Astrocyte (in vitro differentiated cells and primary cell): ENCODE results near the gene SEH1L.

Experiments
- EZH2 ChIP-seq: IDR thresholded peaks from 2 replicates; pipeline ENCODE4 v1.6.1; 2012; ENCODE audit warnings: mild to moderate bottlenecking, low read length, inconsistent platforms; ENCODE audit not compliant: insufficient read depth
- TF ChIP-seq, protein P1 (sequence below): IDR thresholded peaks from 2 replicates; pipeline ENCODE4 v1.5.1; 2011; ENCODE audit warnings: low read depth, mild to moderate bottlenecking, inconsistent platforms, low read length, moderate library complexity; ENCODE audit not compliant: insufficient read depth

DNA sequence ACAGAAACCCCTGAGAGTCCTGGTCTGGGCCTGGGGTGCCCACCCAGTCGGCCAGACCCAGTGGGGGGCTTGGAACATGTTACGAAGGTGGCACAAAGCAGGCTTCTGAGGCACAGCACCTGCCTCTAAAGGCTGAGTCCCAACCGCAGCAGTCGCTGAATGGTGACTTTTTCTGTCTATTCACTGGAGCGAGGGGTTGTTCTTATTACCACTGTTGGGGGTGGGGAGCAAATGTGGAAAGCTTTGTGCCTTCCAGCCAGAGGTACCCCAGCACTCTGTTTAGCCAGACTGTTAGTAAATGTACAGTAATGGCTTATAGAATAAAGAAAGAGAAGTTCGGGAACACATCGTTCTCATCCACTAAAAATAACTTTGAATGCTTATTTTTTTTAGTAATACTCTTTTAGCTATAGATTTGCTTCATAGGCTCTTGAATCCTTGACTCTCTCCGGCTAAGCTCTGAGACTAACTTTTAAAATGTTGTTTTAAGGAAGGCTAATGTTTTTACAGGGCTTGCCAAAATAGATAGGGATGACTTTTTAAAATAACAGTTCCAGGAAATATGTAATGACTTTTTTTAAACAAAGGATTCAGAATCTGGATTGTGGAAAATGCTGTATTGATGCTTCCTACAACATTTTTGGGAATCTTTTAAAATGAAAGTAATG is 40.4 kb upstream of the SEH1L start:
- TF ChIP-seq, protein P1, sequence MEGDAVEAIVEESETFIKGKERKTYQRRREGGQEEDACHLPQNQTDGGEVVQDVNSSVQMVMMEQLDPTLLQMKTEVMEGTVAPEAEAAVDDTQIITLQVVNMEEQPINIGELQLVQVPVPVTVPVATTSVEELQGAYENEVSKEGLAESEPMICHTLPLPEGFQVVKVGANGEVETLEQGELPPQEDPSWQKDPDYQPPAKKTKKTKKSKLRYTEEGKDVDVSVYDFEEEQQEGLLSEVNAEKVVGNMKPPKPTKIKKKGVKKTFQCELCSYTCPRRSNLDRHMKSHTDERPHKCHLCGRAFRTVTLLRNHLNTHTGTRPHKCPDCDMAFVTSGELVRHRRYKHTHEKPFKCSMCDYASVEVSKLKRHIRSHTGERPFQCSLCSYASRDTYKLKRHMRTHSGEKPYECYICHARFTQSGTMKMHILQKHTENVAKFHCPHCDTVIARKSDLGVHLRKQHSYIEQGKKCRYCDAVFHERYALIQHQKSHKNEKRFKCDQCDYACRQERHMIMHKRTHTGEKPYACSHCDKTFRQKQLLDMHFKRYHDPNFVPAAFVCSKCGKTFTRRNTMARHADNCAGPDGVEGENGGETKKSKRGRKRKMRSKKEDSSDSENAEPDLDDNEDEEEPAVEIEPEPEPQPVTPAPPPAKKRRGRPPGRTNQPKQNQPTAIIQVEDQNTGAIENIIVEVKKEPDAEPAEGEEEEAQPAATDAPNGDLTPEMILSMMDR: no peak
- no peak for TF ChIP-seq EZH2
